GM18520 (cell line): ENCODE measurements around the gene SPTLC2.
"Not testable (repeated sequence)": the region's sequence is repeated elsewhere in the genome, so short reads cannot be mapped to it uniquely, and the experiment has no call there.

ENCODE experiments used
- ATAC-seq: cut with Tn5 transposase; IDR thresholded peaks from one replicate; pipeline ENCODE4 v1.9.1; 2021; ENCODE audit not compliant: unreplicated experiment

SPTLC2 gene, protein sequence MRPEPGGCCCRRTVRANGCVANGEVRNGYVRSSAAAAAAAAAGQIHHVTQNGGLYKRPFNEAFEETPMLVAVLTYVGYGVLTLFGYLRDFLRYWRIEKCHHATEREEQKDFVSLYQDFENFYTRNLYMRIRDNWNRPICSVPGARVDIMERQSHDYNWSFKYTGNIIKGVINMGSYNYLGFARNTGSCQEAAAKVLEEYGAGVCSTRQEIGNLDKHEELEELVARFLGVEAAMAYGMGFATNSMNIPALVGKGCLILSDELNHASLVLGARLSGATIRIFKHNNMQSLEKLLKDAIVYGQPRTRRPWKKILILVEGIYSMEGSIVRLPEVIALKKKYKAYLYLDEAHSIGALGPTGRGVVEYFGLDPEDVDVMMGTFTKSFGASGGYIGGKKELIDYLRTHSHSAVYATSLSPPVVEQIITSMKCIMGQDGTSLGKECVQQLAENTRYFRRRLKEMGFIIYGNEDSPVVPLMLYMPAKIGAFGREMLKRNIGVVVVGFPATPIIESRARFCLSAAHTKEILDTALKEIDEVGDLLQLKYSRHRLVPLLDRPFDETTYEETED

DNA sequence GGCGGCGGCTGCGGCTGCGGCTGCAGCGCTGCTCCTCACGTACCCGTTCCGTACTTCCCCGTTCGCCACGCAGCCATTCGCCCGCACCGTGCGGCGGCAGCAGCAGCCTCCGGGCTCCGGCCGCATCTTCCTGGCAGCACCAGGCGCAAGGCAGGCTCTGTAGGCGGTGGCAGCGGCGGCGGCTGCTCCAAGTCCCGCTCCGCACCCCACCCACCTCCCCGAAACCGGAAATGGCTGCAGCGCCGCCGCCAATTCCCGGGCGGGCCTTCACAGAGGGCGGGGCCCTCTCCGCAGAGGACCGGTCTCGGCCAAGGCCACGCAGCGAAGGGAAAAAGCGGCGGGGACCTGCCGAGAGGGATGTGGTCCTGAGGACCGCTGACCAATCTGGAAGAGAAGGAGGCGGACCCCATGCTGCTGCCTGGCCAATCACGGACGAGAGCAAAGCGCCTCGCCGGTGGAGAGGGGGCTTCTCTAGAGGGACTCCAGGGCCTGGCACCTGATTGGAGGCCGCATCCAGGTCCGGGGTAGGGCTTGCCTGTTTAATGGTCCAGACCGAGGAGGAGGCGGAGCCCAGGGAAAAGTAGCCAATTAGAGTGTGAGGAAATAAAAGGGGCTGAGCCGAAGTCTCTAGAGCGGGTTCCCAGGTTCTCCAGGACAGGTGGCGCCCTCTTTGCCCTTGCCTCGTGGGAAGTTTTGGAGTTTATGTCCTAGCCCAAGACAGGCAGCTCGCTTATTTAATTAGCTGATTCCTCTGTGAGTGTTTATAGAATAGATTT, at the start of gene SPTLC2:
SPTLC2 (minus strand) TSS at position 184 of the 776 bp plus-strand sequence; CDS start at position 126, 58 bp downstream.
- peak; percentile 93 for ATAC-seq

- ATAC-seq, result no peak
Measured at GRCh38 chr14:77663293-77663692, 46.9 kb upstream of the SPTLC2 start.

DNA sequence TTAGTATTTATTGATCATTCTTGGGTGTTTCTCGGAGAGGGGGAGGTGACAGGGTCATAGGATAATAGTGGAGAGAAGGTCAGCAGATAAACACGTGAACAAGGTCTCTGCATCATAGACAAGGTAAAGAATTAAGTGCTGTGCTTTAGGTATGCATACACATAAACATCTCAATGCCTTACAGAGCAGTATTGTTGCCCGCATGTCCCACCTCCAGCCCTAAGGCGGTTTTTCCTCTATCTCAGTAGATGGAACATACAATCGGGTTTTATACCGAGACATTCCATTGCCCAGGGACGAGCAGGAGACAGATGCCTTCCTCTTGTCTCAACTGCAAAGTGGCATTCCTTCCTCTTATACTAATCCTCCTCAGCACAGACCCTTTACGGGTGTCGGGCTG, 45.1 kb upstream of the SPTLC2 start:
- not testable (repeated sequence) for ATAC-seq

- ATAC-seq, result no peak
Measured at GRCh38 chr14:77660754-77661153, 44.3 kb upstream of the SPTLC2 start.

DNA sequence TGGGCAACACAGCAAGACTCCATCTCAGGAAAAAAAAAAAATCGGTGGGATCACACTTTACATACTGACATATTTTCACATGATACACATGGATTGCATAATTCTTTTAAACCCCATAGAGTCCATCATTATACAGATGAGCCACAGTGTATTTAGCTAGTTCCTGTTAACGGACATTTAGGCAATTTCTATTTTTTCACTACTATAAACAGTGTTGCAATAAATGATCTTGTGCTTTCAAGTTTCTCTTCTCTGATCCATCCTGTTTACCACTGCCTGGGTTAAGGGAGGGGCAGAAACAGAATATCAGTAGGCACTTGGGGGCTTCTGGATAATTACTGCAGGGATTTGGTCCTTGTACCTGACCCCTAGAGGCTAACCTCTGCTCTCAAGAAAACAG, 43.4 kb upstream of the SPTLC2 start:
- no peak for ATAC-seq

- no peak for ATAC-seq
Measured at GRCh38 chr14:77657280-77657679, 40.8 kb upstream of the SPTLC2 start.

GRCh38 chr14:77654001-77654441, 37.6 kb upstream of the SPTLC2 start:
- no peak for ATAC-seq

DNA sequence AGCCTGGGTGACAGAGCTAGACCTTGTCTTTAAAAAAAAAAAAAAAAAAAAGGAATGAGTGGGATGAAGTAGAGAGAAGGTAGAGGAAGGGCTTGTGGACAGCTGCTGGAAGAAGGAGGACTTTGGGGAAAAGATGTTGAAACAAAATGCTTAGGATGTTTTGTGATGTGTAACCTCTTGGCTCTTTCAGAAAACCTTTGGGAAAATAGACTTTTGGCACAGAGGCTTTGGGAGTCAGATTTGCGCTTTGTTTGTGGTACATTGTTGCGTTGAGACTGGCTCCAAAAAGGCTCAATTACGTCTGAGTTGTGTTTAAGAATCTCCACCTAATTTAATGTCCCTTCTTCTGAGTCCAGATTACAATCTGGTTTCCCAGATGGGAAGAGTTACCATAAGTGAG, 32.9 kb upstream of the SPTLC2 start:
- no peak for ATAC-seq

DNA sequence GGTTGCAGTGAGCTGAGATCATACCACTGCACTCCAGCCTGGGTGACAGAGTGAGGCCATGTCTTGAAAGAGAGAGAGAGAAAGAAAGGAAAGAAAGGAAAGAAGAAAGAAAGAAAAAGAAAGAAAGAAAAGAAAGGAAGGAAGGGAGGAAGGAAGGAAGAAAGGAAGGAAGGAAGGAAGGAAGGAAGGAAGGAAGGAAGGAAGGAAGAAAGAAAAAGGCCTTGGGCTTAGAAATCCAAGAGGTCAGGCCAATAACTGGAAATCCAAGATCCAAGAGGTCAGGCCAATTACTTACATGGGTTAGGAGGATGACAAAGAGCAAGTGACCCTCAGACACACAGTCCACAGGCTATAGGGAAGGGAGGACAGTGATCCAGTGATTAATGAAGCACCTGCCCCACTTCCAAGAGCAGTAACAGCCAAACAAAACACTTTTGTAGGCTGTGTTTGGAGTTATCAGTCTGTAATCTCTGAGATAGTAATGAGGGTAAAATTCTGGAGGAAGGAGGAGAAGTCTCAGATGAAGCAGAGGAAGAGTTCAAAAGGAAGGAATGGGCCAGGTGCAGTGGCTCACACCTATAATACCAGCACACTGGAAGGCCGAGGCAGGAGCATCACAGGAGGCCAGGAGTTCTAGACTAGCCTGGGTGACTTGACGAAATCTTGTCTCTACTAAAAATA, 32.2 kb upstream of the SPTLC2 start:
- ATAC-seq, result no peak

DNA sequence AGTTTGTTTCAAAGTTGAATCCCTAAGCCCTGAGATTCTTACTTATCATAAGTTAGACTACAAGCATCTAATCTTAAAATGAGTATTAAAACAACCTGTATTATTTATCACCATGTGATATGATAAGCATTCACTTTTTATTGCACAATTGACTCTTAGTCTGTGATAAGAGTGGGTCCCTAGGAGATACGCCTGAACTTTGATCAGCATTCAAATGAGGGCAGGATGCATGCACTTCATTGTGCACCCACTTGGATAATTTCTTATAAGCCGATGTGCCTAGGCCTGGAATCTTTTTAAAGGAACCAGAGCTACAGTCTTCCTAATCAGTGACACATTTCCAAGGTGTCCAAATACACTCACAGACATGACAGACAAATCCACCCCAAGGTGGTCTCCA, 31.4 kb upstream of the SPTLC2 start:
- ATAC-seq, result no peak

DNA sequence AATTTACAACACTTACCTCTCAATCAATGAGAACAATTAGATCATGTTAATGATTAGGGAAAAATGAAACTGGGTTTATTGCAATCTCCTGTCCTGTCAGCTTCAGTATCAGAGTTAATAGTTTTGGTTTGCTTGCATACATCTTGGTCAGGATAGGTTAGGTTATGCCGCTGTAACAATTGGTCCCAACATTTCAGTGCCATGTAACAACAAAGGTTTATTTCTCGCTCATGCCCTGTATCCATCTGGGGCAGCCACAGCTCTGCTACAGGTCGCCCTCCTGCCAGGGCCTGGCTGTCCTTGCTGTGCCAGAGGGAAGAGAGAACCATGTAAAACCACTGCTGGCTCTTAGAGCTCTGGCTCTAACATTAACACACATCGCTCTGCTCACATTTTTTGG, 30.5 kb upstream of the SPTLC2 start:
- no peak for ATAC-seq

GRCh38 chr14:77645520-77646230, 29.2 kb upstream of the SPTLC2 start:
- no peak for ATAC-seq

DNA sequence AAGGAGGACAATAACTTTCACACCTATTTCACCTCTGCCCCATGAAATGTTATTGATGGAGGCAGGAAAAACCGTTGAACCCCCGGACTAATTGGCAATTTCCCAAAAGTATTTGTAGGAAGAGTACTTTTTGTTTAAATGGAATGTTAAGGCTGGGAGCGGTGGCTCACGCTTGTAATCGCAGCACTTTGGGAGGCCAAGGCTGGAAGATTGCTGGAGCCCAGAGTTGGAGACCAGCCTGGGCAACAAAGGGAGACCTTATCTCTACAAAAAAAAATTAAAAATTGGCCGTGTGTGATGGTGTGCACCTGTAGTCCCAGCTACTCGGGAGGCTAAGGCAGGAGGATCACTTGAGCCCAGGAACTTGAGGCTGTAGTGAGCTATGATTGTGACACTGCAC, 26.0 kb upstream of the SPTLC2 start:
- no peak for ATAC-seq

- no peak for ATAC-seq
Measured at GRCh38 chr14:77641534-77642341, 25.3 kb upstream of the SPTLC2 start.

GRCh38 chr14:77640756-77641533, 24.5 kb upstream of the SPTLC2 start:
- no peak for ATAC-seq

DNA sequence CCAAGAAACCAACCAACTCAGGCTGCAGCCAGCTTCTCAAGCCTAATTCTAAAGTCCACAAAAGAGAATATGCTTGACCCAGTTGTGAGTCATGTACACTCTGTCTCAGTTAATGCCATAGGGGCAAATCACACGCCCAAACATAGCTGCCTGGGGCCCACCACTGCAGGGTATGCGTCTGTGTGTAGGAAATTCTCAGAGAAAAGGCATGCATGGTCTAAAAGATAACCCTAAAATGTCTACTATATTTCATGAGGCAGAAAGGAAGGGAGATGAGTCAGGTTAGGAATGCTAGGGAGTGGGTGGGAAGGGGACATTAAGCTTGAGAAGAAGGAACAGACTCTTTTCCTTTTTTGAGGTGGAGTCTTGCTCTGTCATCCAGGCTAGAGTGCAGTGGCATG, 22.3 kb upstream of the SPTLC2 start:
- no peak for ATAC-seq

DNA sequence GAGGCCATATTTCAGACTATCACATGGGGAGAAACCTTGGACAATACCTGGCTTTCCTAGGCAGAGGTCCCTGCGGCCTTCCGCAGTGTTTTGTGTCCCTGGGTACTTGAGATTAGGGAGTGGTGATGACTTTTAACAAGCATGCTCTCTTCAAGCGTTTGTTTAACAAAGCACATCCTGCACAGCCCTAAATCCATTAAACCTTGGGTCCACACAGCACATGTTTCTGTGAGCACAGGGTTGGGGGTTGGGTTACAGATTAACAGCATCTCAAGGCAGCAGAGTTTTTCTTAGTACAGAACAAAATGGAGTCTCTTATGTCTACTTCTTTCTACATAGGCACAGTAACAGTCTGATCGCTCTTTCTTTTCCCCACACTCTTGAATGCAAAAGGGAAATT, 19.4 kb upstream of the SPTLC2 start:
- not testable (repeated sequence) for ATAC-seq

DNA sequence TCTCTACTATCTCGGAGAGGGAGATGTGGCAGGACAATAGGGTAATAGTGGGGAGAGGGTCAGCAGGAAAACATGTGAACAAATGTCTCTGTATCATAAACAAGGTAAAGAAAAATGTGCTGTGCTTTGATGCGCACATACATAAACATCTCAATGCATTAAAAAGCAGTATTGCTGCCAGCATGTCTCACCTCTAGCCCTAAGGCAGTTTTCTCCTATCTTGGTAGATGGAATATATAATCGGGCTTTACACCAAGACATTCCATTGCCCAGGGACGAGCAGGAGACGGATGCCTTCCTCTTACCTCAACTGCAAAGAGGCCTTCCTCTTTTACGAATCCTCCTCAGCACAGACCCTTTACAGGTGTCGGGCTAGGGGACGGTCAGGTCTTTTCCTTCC, 19.0 kb upstream of the SPTLC2 start:
- ATAC-seq, result not testable (repeated sequence)

- ATAC-seq, result no peak
Measured at GRCh38 chr14:77630111-77630510, 13.7 kb upstream of the SPTLC2 start.
